H1 (cell line): ENCODE results near the gene FYTTD1. TPM values are rescaled to one million over a fixed set of nuclear protein-coding genes. Genes with fewer than 3 reads are reported as not detected.

Experiments
- CTCF ChIA-PET: fragments of 300-600 bp; sonication (Branson Sonifier 250); formaldehyde crosslinking; loops from one replicate; lab custom pipeline; 2021; ENCODE audit not compliant: partially characterized antibody; lab: Charles Lee
- POLR2A ChIA-PET: fragments of 300-600 bp; sonication (Branson Sonifier 250); formaldehyde crosslinking; loops from one replicate; lab custom pipeline; 2021; ENCODE audit warnings: inconsistent platforms; ENCODE audit not compliant: partially characterized antibody; lab: Charles Lee
- DNase-seq, 2 experiments: peaks; one replicate each; pipeline versions ENCODE4 v3.0.0 to v3.0.0-alpha.2; 2010 to 2022; ENCODE audit warnings: low spot score in 2 of 2, low read depth in 1 of 2, mixed read lengths in 1 of 2
- FAIRE-seq: peaks from 2 replicates; lab custom pipeline; 2011; peaks lifted over from hg19 to GRCh38; lab: Jason Lieb, UNC
- H2AFZ ChIP-seq: 2 replicates; pipeline ENCODE4 v1.8.1; 2012; ENCODE audit warnings: low read length, inconsistent platforms
- H2AK5ac ChIP-seq: 2 replicates; pipeline ENCODE4 v1.6.1; 2013; ENCODE audit warnings: low read depth, low read length
- H2BK120ac ChIP-seq: replicated peaks from 2 replicates; pipeline ENCODE3; 2013; ENCODE audit warnings: low read depth, low read length, inconsistent platforms
- H2BK12ac ChIP-seq: 2 replicates; pipeline ENCODE4 v1.6.1; 2013; ENCODE audit warnings: low read depth, low read length
- H2BK15ac ChIP-seq: 2 replicates; pipeline ENCODE4 v1.6.1; 2013; ENCODE audit warnings: low read length
- H2BK20ac ChIP-seq: 2 replicates; pipeline ENCODE4 v1.6.1; 2013; ENCODE audit warnings: low read length
- H2BK5ac ChIP-seq: 2 replicates; pipeline ENCODE4 v1.6.1; 2013; ENCODE audit warnings: low read depth, low read length
- H3K14ac ChIP-seq: 2 replicates; pipeline ENCODE4 v1.6.1; 2013; ENCODE audit warnings: inconsistent platforms; ENCODE audit not compliant: insufficient read length
- H3K18ac ChIP-seq: 2 replicates; pipeline ENCODE4 v1.6.1; 2013; ENCODE audit warnings: low read length; ENCODE audit errors: extremely low read depth
- H3K23ac ChIP-seq: 2 replicates; pipeline ENCODE4 v1.6.1; 2013; ENCODE audit warnings: inconsistent platforms; ENCODE audit not compliant: insufficient read length
- H3K23me2 ChIP-seq: 2 replicates; pipeline ENCODE4 v1.6.1; 2013; ENCODE audit warnings: low read depth, low read length
- H3K27ac ChIP-seq: 2 replicates; pipeline ENCODE4 v1.6.1; 2011; ENCODE audit warnings: low read depth, low read length, inconsistent platforms
- H3K27me3 ChIP-seq, 4 experiments: replicated peaks in 1 of 4; 1 replicate in 1 of 4; 2 replicates in 3 of 4; pipeline versions ENCODE4 v1.6.1 to v1.8.1; 2011 to 2013; ENCODE audit warnings: low read length in 3 of 4, mild to moderate bottlenecking in 3 of 4, inconsistent platforms in 2 of 4, mixed read lengths in 2 of 4, moderate library complexity in 1 of 4; ENCODE audit not compliant: control insufficient read depth in 3 of 4, insufficient read depth in 3 of 4; ENCODE audit errors: extremely low read depth in 1 of 4
- H3K36me3 ChIP-seq, 4 experiments: 2 replicates each; pipeline versions ENCODE4 v1.6.1 to v1.8.1; 2011 to 2013; ENCODE audit warnings: mild to moderate bottlenecking in 4 of 4, low read length in 3 of 4, moderate library complexity in 2 of 4, control low read depth in 1 of 4, inconsistent platforms in 1 of 4; ENCODE audit not compliant: insufficient read depth in 4 of 4, control insufficient read depth in 2 of 4
- H3K4ac ChIP-seq: replicated peaks from 2 replicates; pipeline ENCODE3; 2013; ENCODE audit warnings: low read length, low read depth, mixed read lengths, inconsistent platforms; ENCODE audit not compliant: insufficient read length
- H3K4me1 ChIP-seq, 4 experiments: replicated peaks in 1 of 4; 1 replicate in 1 of 4; 2 replicates in 3 of 4; pipeline versions ENCODE4 v1.6.1 to v1.8.1; 2011 to 2013; ENCODE audit warnings: low read length in 3 of 4, inconsistent platforms in 2 of 4, mixed read lengths in 1 of 4; ENCODE audit not compliant: insufficient read depth in 4 of 4, control insufficient read depth in 3 of 4
- H3K4me2 ChIP-seq, 2 experiments: 2 replicates each; pipeline versions ENCODE4 v1.6.1 to v1.8.1; 2011 to 2013; ENCODE audit warnings: low read depth in 2 of 2, low read length in 2 of 2, control low read depth in 1 of 2, inconsistent platforms in 1 of 2, mild to moderate bottlenecking in 1 of 2; ENCODE audit not compliant: insufficient read depth in 1 of 2
- H3K4me3 ChIP-seq, 4 experiments: fragments of 200-600, 300-600 bp in 1 of 4; sonication (generic), shearing (Covaris generic), sonication (Bioruptor Twin) in 1 of 4; 2 replicates each; pipeline versions ENCODE4 v1.5.1 to v1.8.1; 2011 to 2016; ENCODE audit warnings: low read length in 4 of 4, low read depth in 3 of 4, control low read depth in 2 of 4, inconsistent platforms in 2 of 4, mild to moderate bottlenecking in 2 of 4, mixed read lengths in 1 of 4, moderate library complexity in 1 of 4; ENCODE audit not compliant: insufficient read depth in 2 of 4; ENCODE audit errors: extremely low read depth in 1 of 4
- H3K56ac ChIP-seq: replicated peaks from 2 replicates; pipeline ENCODE3; 2013; ENCODE audit warnings: low read depth, mild to moderate bottlenecking, mixed read lengths, low read length, inconsistent platforms; ENCODE audit not compliant: insufficient read length
- H3K79me1 ChIP-seq: 2 replicates; pipeline ENCODE4 v1.6.1; 2013; ENCODE audit warnings: low read depth, low read length, control low read depth
- H3K79me2 ChIP-seq, 2 experiments: 2 replicates each; pipeline versions ENCODE4 v1.6.1 to v1.8.1; 2012 to 2013; ENCODE audit warnings: low read length in 2 of 2, mild to moderate bottlenecking in 2 of 2, inconsistent platforms in 1 of 2; ENCODE audit not compliant: insufficient read depth in 2 of 2, control insufficient read depth in 1 of 2
- H3K9ac ChIP-seq, 4 experiments: replicated peaks in 1 of 4; 1 replicate in 1 of 4; 2 replicates in 3 of 4; pipeline versions ENCODE4 v1.6.1 to v1.8.1; 2011 to 2013; ENCODE audit warnings: low read depth in 3 of 4, low read length in 3 of 4, control low read depth in 2 of 4, mild to moderate bottlenecking in 2 of 4, moderate library complexity in 2 of 4, inconsistent platforms in 1 of 4; ENCODE audit errors: extremely low read depth in 1 of 4
- H3K9me3 ChIP-seq, 2 experiments: 2 replicates each; pipeline versions ENCODE4 v1.6.1 to v1.8.1; 2012 to 2013; ENCODE audit warnings: mild to moderate bottlenecking in 2 of 2, moderate library complexity in 2 of 2, control low read depth in 1 of 2, inconsistent platforms in 1 of 2, low read depth in 1 of 2, low read length in 1 of 2, mixed read lengths in 1 of 2; ENCODE audit not compliant: insufficient read depth in 2 of 2
- H4K20me1 ChIP-seq, 2 experiments: replicated peaks in 1 of 2; 2 replicates each; pipeline versions ENCODE3 to v1.8.1; 2011 to 2013; ENCODE audit warnings: inconsistent platforms in 2 of 2, low read length in 2 of 2, mild to moderate bottlenecking in 1 of 2; ENCODE audit not compliant: insufficient read depth in 2 of 2, control insufficient read depth in 1 of 2
- H4K5ac ChIP-seq: 2 replicates; pipeline ENCODE4 v1.6.1; 2013; ENCODE audit warnings: low read length, low read depth, mixed read lengths, inconsistent platforms; ENCODE audit not compliant: insufficient read length
- H4K8ac ChIP-seq: 2 replicates; pipeline ENCODE4 v1.8.0; 2013; ENCODE audit warnings: mild to moderate bottlenecking, moderate library complexity, low read length, inconsistent platforms; ENCODE audit not compliant: insufficient read depth; ENCODE audit errors: extremely low read depth
- H4K91ac ChIP-seq: replicated peaks from 2 replicates; pipeline ENCODE3; 2013; ENCODE audit warnings: low read length, mixed read lengths, inconsistent platforms; ENCODE audit not compliant: insufficient read length
- GABPA ChIP-seq: IDR thresholded peaks from 2 replicates; pipeline ENCODE4 v1.6.1; 2011; ENCODE audit warnings: mild to moderate bottlenecking, low read length, moderate library complexity, borderline replicate concordance; ENCODE audit not compliant: insufficient read depth
- KDM1A ChIP-seq: fragments of 200-600, 300-600 bp; sonication (generic); IDR thresholded peaks from 2 replicates; pipeline ENCODE4 v1.7.1; 2016; ENCODE audit warnings: mild to moderate bottlenecking, low read length, borderline replicate concordance
- POU5F1 ChIP-seq: IDR thresholded peaks from 2 replicates; pipeline ENCODE4 v1.6.1; 2011; ENCODE audit warnings: low read depth, mild to moderate bottlenecking, low read length, moderate library complexity
- TAF1 ChIP-seq: IDR thresholded peaks from 2 replicates; pipeline ENCODE4 v1.6.1; 2011; ENCODE audit warnings: mild to moderate bottlenecking, low read depth, low read length
- TEAD4 ChIP-seq: IDR thresholded peaks from 2 replicates; pipeline ENCODE4 v1.6.1; 2012; ENCODE audit warnings: low read depth, low read length, inconsistent platforms, mixed read lengths
- WGBS, 2 experiments: shearing (Covaris generic) in 1 of 2; methylation state at CpG; one replicate each; pipeline versions ENCODE4 v1.1.6 to v1.1.7; 2013 to 2015; ENCODE audit warnings: low lambda C conversion rate in 2 of 2, mixed read lengths in 2 of 2, inconsistent platforms in 1 of 2, low coverage in 1 of 2, missing lambda C conversion rate in 1 of 2; ENCODE audit not compliant: insufficient replicate concordance in 2 of 2, insufficient coverage in 1 of 2, insufficient read length in 1 of 2; ENCODE audit errors: extremely low coverage in 1 of 2, missing lambda C conversion rate in 1 of 2; 5-methylcytosine and 5-hydroxymethylcytosine counted together
- polyA plus RNA-seq, 7 experiments: library from polyadenylated mRNA; depleted of rRNA in 3 of 7; stranded (reverse) in 5 of 7; unstranded in 2 of 7; fragments of >200 nt in 5 of 7; fragments of 200-250 nt in 2 of 7; gene quantifications; 1 replicate in 5 of 7; 2 replicates in 1 of 7; 4 replicates in 1 of 7; pipeline versions ENCODE4 v1.2.1 to v1.2.3, GENCODE V29; 2011 to 2013; ENCODE audit warnings: missing spikeins in 2 of 7, mixed read lengths in 2 of 7
- total RNA-seq: library from RNA; stranded (reverse); fragmentation: NEBNext Ultra II Directional; extraction: Animal tissue kit (Norgen Biotek cat#: 25700); gene quantifications from 2 replicates; pipeline ENCODE4 v1.2.1, GENCODE V29; 2021
- TF ChIP-seq, protein P1 (sequence below): IDR thresholded peaks from 2 replicates; pipeline ENCODE4 v1.6.1; 2012; ENCODE audit warnings: low read length, inconsistent platforms

The FYTTD1 gene
- total and polyA plus RNA-seq, 2 of the 8 experiments (the other 6 are each of a cell fraction or from before 2014, with no cell fraction given) = 3.1 to 24.4 TPM

DNA sequence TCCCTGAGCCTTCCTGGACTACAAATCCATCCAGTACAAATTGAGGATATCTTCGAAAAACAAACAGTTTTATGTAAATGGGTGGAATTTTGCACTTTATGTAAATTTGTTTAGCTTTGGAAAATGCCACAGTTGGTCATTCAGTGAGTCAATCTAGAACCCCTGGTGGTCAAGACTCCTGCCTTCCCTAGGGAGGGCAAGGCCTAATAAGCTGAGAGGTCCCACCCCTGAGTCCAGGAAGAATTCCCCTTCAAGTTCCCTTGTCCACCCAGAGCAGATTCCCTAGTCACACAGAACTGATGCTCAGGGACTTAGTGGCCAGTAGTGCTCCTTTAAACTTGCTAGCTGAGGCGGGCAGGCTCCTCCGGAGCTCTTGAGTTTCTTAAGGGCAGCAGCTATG lies 6.9 kb upstream of the FYTTD1 start:
- Histone ChIP-seq H4K91ac (no peak overlapping the region), H4K5ac (no peak overlapping the region)
- FAIRE-seq = no peak
- TF ChIP-seq POU5F1 (no peak), TAF1 (no peak), GABPA (no peak), TEAD4 (no peak), KDM1A (no peak)
- TF ChIP-seq, protein P1, sequence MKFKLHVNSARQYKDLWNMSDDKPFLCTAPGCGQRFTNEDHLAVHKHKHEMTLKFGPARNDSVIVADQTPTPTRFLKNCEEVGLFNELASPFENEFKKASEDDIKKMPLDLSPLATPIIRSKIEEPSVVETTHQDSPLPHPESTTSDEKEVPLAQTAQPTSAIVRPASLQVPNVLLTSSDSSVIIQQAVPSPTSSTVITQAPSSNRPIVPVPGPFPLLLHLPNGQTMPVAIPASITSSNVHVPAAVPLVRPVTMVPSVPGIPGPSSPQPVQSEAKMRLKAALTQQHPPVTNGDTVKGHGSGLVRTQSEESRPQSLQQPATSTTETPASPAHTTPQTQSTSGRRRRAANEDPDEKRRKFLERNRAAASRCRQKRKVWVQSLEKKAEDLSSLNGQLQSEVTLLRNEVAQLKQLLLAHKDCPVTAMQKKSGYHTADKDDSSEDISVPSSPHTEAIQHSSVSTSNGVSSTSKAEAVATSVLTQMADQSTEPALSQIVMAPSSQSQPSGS = no peak
- TF ChIP-seq, all 59 proteins: peak for 0
- H2AFZ ChIP-seq = no peak overlapping the region
- H3K56ac ChIP-seq = no peak overlapping the region
- no peaks in the 10 kb centered on the region for H3K27me3 ChIP-seq
- WGBS, 2 experiments = 91% methylated on average over 3 of the region's 3 CpGs; no CpG with 5 or more reads in 1 of the 2 experiments
- H2BK120ac ChIP-seq = no peak overlapping the region
- H3K23me2 ChIP-seq = no peaks in the 10 kb centered on the region
- no peak overlapping the region for H2BK5ac ChIP-seq
- no peak for DNase-seq
- no peaks in the 10 kb centered on the region for H3K9me3 ChIP-seq
- H2BK15ac ChIP-seq = no peak overlapping the region
- H3K4me2 ChIP-seq = no peak overlapping the region
- no peak overlapping the region for H2BK12ac ChIP-seq
- H3K14ac ChIP-seq = no peak overlapping the region
- no peaks in the 10 kb centered on the region for H3K79me1 ChIP-seq
- H3K4me1 ChIP-seq = peaks cover 0 to 4% (median 1%) of the 10 kb centered on the region in 4 experiments; a peak in 2 of 7 replicates
- no peak overlapping the region for H2AK5ac ChIP-seq
- no peak overlapping the region for H3K4ac ChIP-seq
- H2BK20ac ChIP-seq = no peak overlapping the region
- CTCF ChIA-PET = interaction anchor here (0.6 to 1.4 kb wide), 5 partner anchors 8 to 61 kb away, joined by 3 to 6 read pairs (median 3); no protein-coding TSS in a partner anchor
- no peak overlapping the region for H3K18ac ChIP-seq
- H4K20me1 ChIP-seq = no peaks in the 10 kb centered on the region
- H3K9ac ChIP-seq = no peak overlapping the region
- H3K27ac ChIP-seq = no peak overlapping the region
- H3K36me3 ChIP-seq = no peaks in the 10 kb centered on the region
- no peaks in the 10 kb centered on the region for H3K79me2 ChIP-seq
- no peak overlapping the region for H3K23ac ChIP-seq
- POLR2A ChIA-PET = no interaction called here
- no peak overlapping the region for H3K4me3 ChIP-seq
- no peak overlapping the region for H4K8ac ChIP-seq
